SK-N-SH treated with all-trans-retinoic acid at 6 μM for 48 hours (cell line): ENCODE results near the gene XDH.

Source experiments
- ATAC-seq: fragments of 200-7000 bp; cut with Tn5 transposase; 3 replicates; pipeline ENCODE4 v1.9.1; 2020; ENCODE audit warnings: mild to moderate bottlenecking, moderate library complexity
- ARNTL ChIP-seq: fragments of 450-650 bp; formaldehyde crosslinking; IDR thresholded peaks from 2 replicates; pipeline ENCODE4 v1.5.0; 2020; ENCODE audit warnings: low read depth, mild to moderate bottlenecking, moderate library complexity, borderline replicate concordance
- CSRNP3 ChIP-seq: fragments of 250-450 bp; sonication (Bioruptor Pico); IDR thresholded peaks from 2 replicates; pipeline ENCODE4 v1.5.1; 2021; ENCODE audit warnings: mild to moderate bottlenecking, moderate library complexity
- ESRRG ChIP-seq: fragments of 250-450 bp; sonication (Bioruptor Pico); IDR thresholded peaks from 2 replicates; pipeline ENCODE4 v1.6.1; 2021; ENCODE audit warnings: mild to moderate bottlenecking
- GLIS3 ChIP-seq: fragments of 250-450 bp; sonication (Bioruptor Pico); IDR thresholded peaks from 2 replicates; pipeline ENCODE4 v1.5.0; 2020; ENCODE audit warnings: mild to moderate bottlenecking, moderate library complexity
- ISL1 ChIP-seq: fragments of 250-450 bp; sonication (Bioruptor Pico); IDR thresholded peaks from 2 replicates; pipeline ENCODE4 v2.1.2; 2022; ENCODE audit warnings: mild to moderate bottlenecking, moderate library complexity
- OSR1 ChIP-seq: fragments of 250-450 bp; sonication (Bioruptor Pico); IDR thresholded peaks from 2 replicates; pipeline ENCODE4 v1.8.0; 2022; ENCODE audit warnings: moderate library complexity, mild to moderate bottlenecking, inconsistent platforms
- PATZ1 ChIP-seq: fragments of 250-450 bp; sonication (Bioruptor Pico); IDR thresholded peaks from 2 replicates; pipeline ENCODE4 v1.8.0; 2020; ENCODE audit warnings: mild to moderate bottlenecking, moderate library complexity, borderline replicate concordance
- PPARA ChIP-seq: fragments of 250-450 bp; sonication (Bioruptor Pico); IDR thresholded peaks from 2 replicates; pipeline ENCODE4 v1.5.0; 2020; ENCODE audit warnings: mild to moderate bottlenecking, borderline replicate concordance
- RARB ChIP-seq: fragments of 250-450 bp; sonication (Bioruptor Pico); IDR thresholded peaks from 2 replicates; pipeline ENCODE4 v1.8.0; 2021; ENCODE audit warnings: mild to moderate bottlenecking, moderate library complexity
- SNAI2 ChIP-seq: fragments of 250-450 bp; sonication (Bioruptor Pico); IDR thresholded peaks from 2 replicates; pipeline ENCODE4 v1.5.0; 2020; ENCODE audit warnings: mild to moderate bottlenecking, moderate library complexity
- TCF4 ChIP-seq: fragments of 250-450 bp; sonication (Bioruptor Pico); IDR thresholded peaks from 2 replicates; pipeline ENCODE4 v1.8.0; 2021; ENCODE audit warnings: mild to moderate bottlenecking, moderate library complexity, borderline replicate concordance
- TOX ChIP-seq: fragments of 250-450 bp; sonication (Bioruptor Pico); IDR thresholded peaks from 2 replicates; pipeline ENCODE4 v1.8.0; 2021; ENCODE audit warnings: mild to moderate bottlenecking, moderate library complexity, borderline replicate concordance
- TSHZ2 ChIP-seq: fragments of 250-450 bp; sonication (Bioruptor Pico); IDR thresholded peaks from 2 replicates; pipeline ENCODE4 v1.5.0; 2020; ENCODE audit warnings: mild to moderate bottlenecking, moderate library complexity
- ZC3H10 ChIP-seq: fragments of 250-450 bp; sonication (Bioruptor Pico); IDR thresholded peaks from 2 replicates; pipeline ENCODE4 v1.5.1; 2021; ENCODE audit warnings: mild to moderate bottlenecking, moderate library complexity
- ZFP3 ChIP-seq: fragments of 250-450 bp; sonication (Bioruptor Pico); IDR thresholded peaks from 2 replicates; pipeline ENCODE4 v1.5.0; 2020; ENCODE audit warnings: mild to moderate bottlenecking, moderate library complexity
- ZFP30 ChIP-seq: fragments of 450-650 bp; formaldehyde crosslinking; IDR thresholded peaks from 2 replicates; pipeline ENCODE4 v1.5.0; 2022; ENCODE audit warnings: mild to moderate bottlenecking, moderate library complexity
- ZNF70 ChIP-seq: fragments of 450-650 bp; formaldehyde crosslinking; IDR thresholded peaks from 2 replicates; pipeline ENCODE4 v1.5.0; 2020; ENCODE audit warnings: mild to moderate bottlenecking, moderate library complexity
- ZNF8 ChIP-seq: fragments of 450-650 bp; formaldehyde crosslinking; IDR thresholded peaks from 2 replicates; pipeline ENCODE4 v1.5.0; 2020; ENCODE audit warnings: mild to moderate bottlenecking, moderate library complexity
- TF ChIP-seq, protein P1 (sequence below): fragments of 250-450 bp; sonication (Bioruptor Pico); IDR thresholded peaks from 2 replicates; pipeline ENCODE4 v1.8.0; 2021; ENCODE audit warnings: low read depth, mild to moderate bottlenecking, moderate library complexity, borderline replicate concordance
- TF ChIP-seq, protein P2 (sequence below): fragments of 250-450 bp; sonication (Bioruptor Pico); IDR thresholded peaks from 2 replicates; pipeline ENCODE4 v1.5.1; 2020; ENCODE audit warnings: low read depth, mild to moderate bottlenecking, moderate library complexity

Gene XDH

DNA sequence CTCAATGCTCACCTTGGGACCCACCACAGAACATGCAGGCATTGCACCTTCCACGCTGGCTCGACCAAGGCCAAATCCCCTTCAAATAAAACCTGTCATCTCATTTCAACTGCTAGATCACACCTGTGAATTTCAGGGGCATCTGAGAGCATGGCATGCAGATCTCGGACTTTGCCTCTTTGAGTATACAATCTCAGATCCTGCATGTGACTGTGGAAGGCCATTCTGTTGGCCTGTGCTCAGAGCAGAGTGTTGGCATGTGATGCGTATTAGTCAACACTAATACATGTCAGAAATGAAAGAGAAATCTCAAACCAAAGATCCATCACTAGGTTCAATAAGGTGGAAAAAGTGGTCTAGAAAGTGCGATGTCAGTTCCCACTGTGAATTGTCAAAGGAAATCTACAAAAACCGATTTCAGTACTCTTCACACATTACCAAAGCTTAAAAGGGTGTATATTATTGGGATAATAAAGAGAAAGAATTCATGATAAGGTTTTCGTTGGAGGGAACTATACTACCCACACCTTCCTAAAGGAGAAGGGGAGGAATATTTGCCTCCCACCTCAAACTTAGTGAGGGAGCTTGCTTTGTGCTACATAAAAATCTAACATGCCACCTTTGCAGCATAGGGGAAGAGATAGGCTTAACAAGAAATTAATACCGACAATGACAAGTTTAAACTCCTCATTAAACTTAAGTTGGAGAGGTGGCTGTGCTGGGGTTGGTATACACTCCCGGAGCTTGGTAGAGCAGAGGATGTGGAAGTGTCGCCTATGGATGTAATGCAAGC, 7.8 kb downstream of the XDH start:
- TF ChIP-seq ARNTL (CRISPR knock-in tag), result no peak
- no peak for TF ChIP-seq ZFP30 (CRISPR knock-in tag)
- TF ChIP-seq PPARA (CRISPR knock-in tag), result no peak
- TF ChIP-seq ISL1, result no peak
- no peak for TF ChIP-seq ZNF70 (CRISPR knock-in tag)
- no peak for TF ChIP-seq ZNF8 (CRISPR knock-in tag)
- TF ChIP-seq TSHZ2 (CRISPR knock-in tag), result no peak
- TF ChIP-seq, protein P1, sequence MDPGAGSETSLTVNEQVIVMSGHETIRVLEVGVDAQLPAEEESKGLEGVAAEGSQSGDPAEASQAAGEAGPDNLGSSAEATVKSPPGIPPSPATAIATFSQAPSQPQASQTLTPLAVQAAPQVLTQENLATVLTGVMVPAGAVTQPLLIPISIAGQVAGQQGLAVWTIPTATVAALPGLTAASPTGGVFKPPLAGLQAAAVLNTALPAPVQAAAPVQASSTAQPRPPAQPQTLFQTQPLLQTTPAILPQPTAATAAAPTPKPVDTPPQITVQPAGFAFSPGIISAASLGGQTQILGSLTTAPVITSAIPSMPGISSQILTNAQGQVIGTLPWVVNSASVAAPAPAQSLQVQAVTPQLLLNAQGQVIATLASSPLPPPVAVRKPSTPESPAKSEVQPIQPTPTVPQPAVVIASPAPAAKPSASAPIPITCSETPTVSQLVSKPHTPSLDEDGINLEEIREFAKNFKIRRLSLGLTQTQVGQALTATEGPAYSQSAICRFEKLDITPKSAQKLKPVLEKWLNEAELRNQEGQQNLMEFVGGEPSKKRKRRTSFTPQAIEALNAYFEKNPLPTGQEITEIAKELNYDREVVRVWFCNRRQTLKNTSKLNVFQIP (CRISPR knock-in tag), result no peak
- no peak for TF ChIP-seq ZFP3 (CRISPR knock-in tag)
- no peak for TF ChIP-seq RARB (CRISPR knock-in tag)
- no peak for TF ChIP-seq TOX (CRISPR knock-in tag)
- TF ChIP-seq PATZ1, result no peak
- no peak for TF ChIP-seq ZC3H10 (CRISPR knock-in tag)
- no peak for TF ChIP-seq CSRNP3 (CRISPR knock-in tag)
- TF ChIP-seq, protein P2, sequence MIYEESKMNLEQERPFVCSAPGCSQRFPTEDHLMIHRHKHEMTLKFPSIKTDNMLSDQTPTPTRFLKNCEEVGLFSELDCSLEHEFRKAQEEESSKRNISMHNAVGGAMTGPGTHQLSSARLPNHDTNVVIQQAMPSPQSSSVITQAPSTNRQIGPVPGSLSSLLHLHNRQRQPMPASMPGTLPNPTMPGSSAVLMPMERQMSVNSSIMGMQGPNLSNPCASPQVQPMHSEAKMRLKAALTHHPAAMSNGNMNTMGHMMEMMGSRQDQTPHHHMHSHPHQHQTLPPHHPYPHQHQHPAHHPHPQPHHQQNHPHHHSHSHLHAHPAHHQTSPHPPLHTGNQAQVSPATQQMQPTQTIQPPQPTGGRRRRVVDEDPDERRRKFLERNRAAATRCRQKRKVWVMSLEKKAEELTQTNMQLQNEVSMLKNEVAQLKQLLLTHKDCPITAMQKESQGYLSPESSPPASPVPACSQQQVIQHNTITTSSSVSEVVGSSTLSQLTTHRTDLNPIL (CRISPR knock-in tag), result no peak
- no peak for TF ChIP-seq ESRRG (CRISPR knock-in tag)
- ATAC-seq, result no peak

GRCh38 chr2:31404827-31405226, 9.7 kb downstream of the XDH start:
- no peak for ATAC-seq
- TF ChIP-seq TCF4 (CRISPR knock-in tag) (no peak), SNAI2 (CRISPR knock-in tag) (no peak), TOX (CRISPR knock-in tag) (no peak), OSR1 (no peak), TSHZ2 (CRISPR knock-in tag) (no peak), PATZ1 (no peak), ZFP30 (CRISPR knock-in tag) (no peak), GLIS3 (CRISPR knock-in tag) (no peak), ARNTL (CRISPR knock-in tag) (no peak), CSRNP3 (CRISPR knock-in tag) (no peak)
- TF ChIP-seq, protein P1 (CRISPR knock-in tag), result no peak
